HepG2 (cell line): ENCODE measurements around the gene GALNT15. TPM values are rescaled to one million over a fixed set of nuclear protein-coding genes. Genes with fewer than 3 reads are reported as not detected.

Experiments
- ARNTL ChIP-seq: sonication (generic); formaldehyde crosslinking; IDR thresholded peaks from 2 replicates; pipeline ENCODE4 v1.4.0; 2020; ENCODE audit warnings: mild to moderate bottlenecking, missing genetic modification reagents
- ATF3 ChIP-seq: sonication (generic); formaldehyde crosslinking; IDR thresholded peaks from 2 replicates; pipeline ENCODE4 v1.4.0; 2020; ENCODE audit warnings: missing genetic modification reagents
- ATRX ChIP-seq: sonication (generic); formaldehyde crosslinking; IDR thresholded peaks from 2 replicates; pipeline ENCODE4 v1.4.0; 2020; ENCODE audit warnings: missing genetic modification reagents, borderline replicate concordance
- BHLHE40 ChIP-seq: IDR thresholded peaks from 2 replicates; pipeline ENCODE4 v1.6.1; 2011; ENCODE audit warnings: low read length, improper control_type of control experiment
- ELF3 ChIP-seq: IDR thresholded peaks from 2 replicates; pipeline ENCODE4 v1.6.1; 2016; ENCODE audit warnings: missing genetic modification reagents, missing compliant biosample characterization
- ETS1 ChIP-seq: sonication (generic); formaldehyde crosslinking; IDR thresholded peaks from 2 replicates; pipeline ENCODE4 v1.4.0; 2020; ENCODE audit warnings: missing genetic modification reagents
- FOSL1 ChIP-seq: sonication (generic); formaldehyde crosslinking; IDR thresholded peaks from 2 replicates; pipeline ENCODE4 v1.9.0; 2021; ENCODE audit warnings: missing genetic modification reagents, borderline replicate concordance
- GABPB1 ChIP-seq: IDR thresholded peaks from 2 replicates; pipeline ENCODE4 v1.6.1; 2016; ENCODE audit warnings: mild to moderate bottlenecking, missing genetic modification reagents, moderate library complexity, missing compliant biosample characterization
- GMEB2 ChIP-seq: IDR thresholded peaks from 2 replicates; pipeline ENCODE4 v1.6.1; 2016; ENCODE audit warnings: missing biosample characterization, missing genetic modification reagents, low read depth
- HMGXB4 ChIP-seq, 2 experiments: sonication (generic) in 1 of 2; formaldehyde crosslinking in 1 of 2; IDR thresholded peaks; 2 replicates each; pipeline versions ENCODE4 v1.4.0 to v1.6.1; 2018 to 2020; ENCODE audit warnings: missing genetic modification reagents in 2 of 2, borderline replicate concordance in 1 of 2, low read depth in 1 of 2, mild to moderate bottlenecking in 1 of 2, missing biosample characterization in 1 of 2
- HOXA7 ChIP-seq: sonication (generic); formaldehyde crosslinking; IDR thresholded peaks from 2 replicates; pipeline ENCODE4 v1.8.1; 2022; ENCODE audit warnings: mild to moderate bottlenecking, missing genetic modification reagents, moderate library complexity
- LRRFIP1 ChIP-seq: sonication (generic); formaldehyde crosslinking; conservative IDR thresholded peaks from 2 replicates; pipeline ENCODE4 v1.4.0; 2020; ENCODE audit warnings: missing genetic modification reagents
- XRCC5 ChIP-seq: fragments of 200-400 bp; formaldehyde crosslinking; optimal IDR thresholded peaks from 2 replicates; pipeline ENCODE3; 2017; ENCODE audit warnings: mild to moderate bottlenecking, low read length
- ZMAT5 ChIP-seq: sonication (generic); formaldehyde crosslinking; IDR thresholded peaks from 2 replicates; pipeline ENCODE4 v1.5.0; 2020; ENCODE audit warnings: mild to moderate bottlenecking, low read depth, missing genetic modification reagents, borderline replicate concordance
- ZMYM3 ChIP-seq: sonication (generic); formaldehyde crosslinking; IDR thresholded peaks from 2 replicates; pipeline ENCODE4 v1.5.1; 2020; ENCODE audit warnings: mild to moderate bottlenecking, missing genetic modification reagents
- ZNF292 ChIP-seq: sonication (generic); formaldehyde crosslinking; IDR thresholded peaks from 2 replicates; pipeline ENCODE4 v1.8.1; 2022; ENCODE audit warnings: mild to moderate bottlenecking, low read depth, missing genetic modification reagents, borderline replicate concordance
- ZNF572 ChIP-seq: sonication (generic); formaldehyde crosslinking; IDR thresholded peaks from 2 replicates; pipeline ENCODE4 v1.5.1; 2020; ENCODE audit warnings: mild to moderate bottlenecking, missing genetic modification reagents
- polyA plus RNA-seq, 8 experiments: library from polyadenylated mRNA; depleted of rRNA in 3 of 8; stranded (reverse) in 7 of 8; unstranded in 1 of 8; fragments of >200 nt; fragmentation: Illumina TruSeq in 4 of 8; extraction: Trizol in 4 of 8; gene quantifications; 2 replicates each; pipeline versions ENCODE4 v1.2.1 to v1.2.3, GENCODE V29; 2011 to 2016; ENCODE audit warnings: low read depth in 4 of 8, missing spikeins in 1 of 8, mixed read lengths in 1 of 8; ENCODE audit not compliant: insufficient read depth in 1 of 8
- total RNA-seq, 5 experiments: library from RNA; depleted of rRNA; stranded (reverse); fragments of >200 nt; fragmentation: Illumina TruSeq; extraction: Trizol; gene quantifications; 2 replicates each; pipeline ENCODE4 v1.2.3, GENCODE V29; 2016; ENCODE audit warnings: low read depth in 1 of 5

GALNT15 gene
- total and polyA plus RNA-seq, 2 of the 13 experiments (the other 11 are each of a cell fraction or from before 2014, with no cell fraction given): 0.02 to 0.04 TPM

GRCh38 chr3:16177962-16178627 is 3.6 kb downstream of the GALNT15 start (continued):
- TF ChIP-seq HMGXB4 (CRISPR knock-in tag; IDR thresholded peaks at IDR 0.05; ENCODE audit: borderline replicate concordance in 1 of 2, low read depth in 1 of 2) (peak; percentile 46 to 70; a peak in 2 of 4 replicates), ZMYM3 (CRISPR knock-in tag) (no peak), ATRX (no peak), LRRFIP1 (CRISPR knock-in tag) (no peak), ZNF292 (CRISPR knock-in tag) (no peak), ETS1 (no peak), GMEB2 (CRISPR knock-in tag) (no peak), GABPB1 (CRISPR knock-in tag) (peak; percentile 55; the same call in 1 of the 2 replicates), ATF3 (CRISPR knock-in tag) (no peak), HOXA7 (CRISPR knock-in tag) (no peak), FOSL1 (CRISPR knock-in tag) (no peak), BHLHE40 (no peak), ELF3 (CRISPR knock-in tag) (0 out of 2 replicates have a peak, but pooled peaks have one; percentile 22), ZMAT5 (no peak), ZNF572 (CRISPR knock-in tag) (no peak), ARNTL (CRISPR knock-in tag) (no peak), XRCC5 (peak; percentile 75)
